ENCODE data around the gene R3HDM1.

- TF ChIP-seq POLR2A (IDR thresholded peaks at IDR 0.05) (no peak), CTCF (IDR thresholded peaks at IDR 0.05) (no peak)
Observed at GRCh38 chr2:135762530-135762929, 231.2 kb downstream of the R3HDM1 start.

All from thyroid gland (tissue), 4 donors.